Stimulated activated CD8-positive, alpha-beta memory T cell treated with anti-CD3 and anti-CD28 coated beads, Interleukin-7, amount 100 ng/mL, for 1 hour (primary cell): Measurements from ENCODE around the gene MRFAP1.
"Not testable (repeated sequence)": the region's sequence is repeated elsewhere in the genome, so short reads cannot be mapped to it uniquely, and the experiment has no call there.

ENCODE experiments used
- DNase-seq, 2 donors: peaks; one replicate each; pipeline ENCODE4 v3.0.0-alpha.2; 2020; ENCODE audit warnings: low read depth in 2 of 2

MRFAP1 gene

DNA sequence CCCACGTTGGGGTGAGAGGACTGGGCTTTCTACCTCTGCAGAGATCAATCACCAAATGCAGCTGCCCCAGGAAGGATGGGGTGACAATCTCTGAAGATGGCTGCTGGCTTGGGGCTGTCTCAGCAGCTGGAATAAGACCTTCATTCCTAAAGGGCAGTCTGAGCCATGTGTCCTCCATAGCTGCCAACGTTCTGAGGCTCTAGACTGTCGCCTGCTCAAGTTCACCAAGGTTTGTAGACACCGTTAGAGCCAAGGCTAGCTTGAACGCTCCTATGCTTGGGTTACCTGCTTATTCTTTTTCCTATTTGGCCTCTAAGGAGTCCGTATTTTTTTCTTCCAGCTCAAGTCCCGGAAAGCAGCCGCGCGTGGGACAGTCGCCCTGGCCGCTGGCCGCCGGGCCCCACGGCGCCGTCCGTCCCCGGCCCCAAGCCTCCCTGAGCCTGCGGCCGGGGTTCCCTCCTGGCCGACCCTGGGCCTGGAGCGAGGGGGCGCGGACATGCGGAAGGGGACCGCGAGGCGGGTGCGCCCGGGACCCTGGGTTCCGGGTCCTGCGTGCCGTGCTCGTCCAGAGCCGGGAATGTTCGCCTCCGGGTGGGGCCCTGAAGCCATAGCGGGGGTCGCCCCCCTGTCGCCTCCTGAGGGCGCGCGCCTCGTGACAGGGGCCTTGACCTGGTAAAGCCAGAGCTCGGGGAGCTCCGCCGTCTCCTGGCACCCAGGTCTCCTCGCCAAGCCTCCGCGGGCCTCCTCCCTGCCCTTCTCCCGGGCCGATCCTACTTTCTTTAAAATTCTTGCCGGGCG is 23.3 kb downstream of the MRFAP1 start:
- no peak for DNase-seq

DNA sequence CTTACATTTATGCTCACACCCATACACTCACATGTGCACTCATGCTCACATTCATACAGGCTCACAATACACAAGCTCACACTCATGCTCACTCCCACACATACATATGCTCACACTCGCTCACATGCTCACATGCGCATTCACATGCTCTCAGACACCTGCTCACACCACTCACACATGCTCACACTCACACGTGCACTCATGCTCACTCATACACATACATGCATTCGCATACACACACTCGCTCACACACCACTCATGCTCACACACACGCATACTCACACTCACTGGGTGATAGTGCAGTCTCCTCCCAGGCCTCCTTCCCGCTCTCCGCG is 24.8 kb downstream of the MRFAP1 start:
- no peak for DNase-seq

DNA sequence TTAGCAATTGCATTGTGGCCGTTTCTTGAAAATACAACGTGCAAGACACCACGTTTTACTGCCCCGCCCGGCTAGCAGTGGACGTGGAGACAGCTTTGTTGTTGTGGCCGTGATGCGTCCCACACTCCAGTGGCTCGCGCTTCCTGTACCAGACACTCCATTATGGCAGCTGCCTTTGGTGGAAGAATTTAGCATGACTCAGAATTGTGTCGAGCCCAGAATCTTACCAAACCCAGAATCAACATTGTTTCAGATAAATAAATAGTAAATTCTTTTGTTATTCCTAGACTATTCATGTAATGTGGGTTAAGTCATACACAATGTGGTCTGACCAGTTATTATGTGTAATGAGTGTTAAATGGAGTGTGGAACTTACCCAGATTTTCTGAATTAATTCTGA is 27.9 kb downstream of the MRFAP1 start:
- DNase-seq: no peak

DNA sequence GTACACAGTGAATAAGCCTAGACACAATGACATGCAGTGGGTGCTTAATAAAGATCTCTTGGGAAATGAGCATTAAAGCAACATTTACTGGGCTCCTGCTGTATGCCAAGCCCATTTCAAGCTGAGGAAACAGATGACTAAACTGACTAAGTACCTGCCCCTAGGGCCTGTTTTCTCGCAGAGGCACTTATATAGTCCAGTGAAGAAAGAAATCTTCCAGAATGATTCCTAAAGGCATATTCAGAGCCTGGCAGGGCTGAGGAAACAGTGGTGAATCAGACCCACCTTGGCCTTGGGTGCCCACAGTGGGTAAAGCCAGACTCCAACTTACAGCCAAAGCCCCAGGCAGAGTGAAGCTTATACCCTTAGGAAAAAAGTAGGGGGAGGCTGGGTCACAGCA is 31.2 kb downstream of the MRFAP1 start:
- DNase-seq: no peak

DNA sequence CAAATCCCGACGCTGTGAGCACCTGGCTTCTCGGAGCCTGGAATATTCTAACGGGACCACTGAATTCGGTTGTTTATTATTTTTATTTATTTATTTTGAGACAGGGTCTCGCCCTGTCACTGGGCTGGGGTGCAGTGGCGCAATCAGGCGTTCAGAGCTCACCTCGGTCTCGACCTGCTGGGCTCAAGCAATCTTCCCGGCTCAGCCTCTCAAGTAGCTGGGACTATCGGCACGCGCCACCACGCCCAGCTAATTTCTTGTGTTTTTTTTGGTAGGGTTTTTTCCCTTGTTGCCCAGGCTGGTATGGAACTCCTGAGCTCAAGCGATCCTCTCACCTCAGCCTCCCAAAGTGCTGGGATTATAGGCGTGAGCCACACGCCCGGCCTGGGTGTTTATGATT is 31.6 kb downstream of the MRFAP1 start:
- no peak for DNase-seq

DNA sequence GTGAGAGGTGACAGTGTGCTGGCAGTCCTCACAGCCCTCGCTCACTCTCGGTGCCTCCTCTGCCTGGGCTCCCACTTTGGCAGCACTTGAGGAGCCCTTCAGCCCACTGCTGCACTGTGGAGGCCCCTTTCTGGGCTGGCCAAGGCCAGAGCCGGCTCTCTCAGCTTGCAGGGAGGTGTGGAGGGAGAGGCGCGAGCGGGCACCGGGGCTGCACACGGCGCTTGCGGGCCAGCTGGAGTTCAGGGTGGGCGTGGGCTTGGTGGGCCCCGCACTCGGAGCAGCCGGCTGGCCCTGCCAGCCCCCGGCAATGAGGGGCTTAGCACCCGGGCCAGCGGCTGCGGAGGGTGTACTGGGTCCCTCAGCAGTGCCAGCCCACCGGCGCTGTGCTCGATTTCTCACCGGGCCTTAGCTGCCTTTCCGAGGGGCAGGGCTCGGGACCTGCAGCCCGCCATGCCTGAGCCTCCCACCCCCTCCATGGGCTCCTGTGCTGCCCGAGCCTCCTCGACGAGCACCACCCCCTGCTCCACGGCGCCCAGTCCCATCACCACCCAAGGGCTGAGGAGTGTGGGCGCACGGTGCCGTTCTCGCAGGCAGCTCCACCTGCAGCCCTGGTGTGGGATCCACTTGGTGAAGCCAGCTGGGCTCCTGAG is 32.2 kb downstream of the MRFAP1 start:
- DNase-seq: not testable (repeated sequence)

DNA sequence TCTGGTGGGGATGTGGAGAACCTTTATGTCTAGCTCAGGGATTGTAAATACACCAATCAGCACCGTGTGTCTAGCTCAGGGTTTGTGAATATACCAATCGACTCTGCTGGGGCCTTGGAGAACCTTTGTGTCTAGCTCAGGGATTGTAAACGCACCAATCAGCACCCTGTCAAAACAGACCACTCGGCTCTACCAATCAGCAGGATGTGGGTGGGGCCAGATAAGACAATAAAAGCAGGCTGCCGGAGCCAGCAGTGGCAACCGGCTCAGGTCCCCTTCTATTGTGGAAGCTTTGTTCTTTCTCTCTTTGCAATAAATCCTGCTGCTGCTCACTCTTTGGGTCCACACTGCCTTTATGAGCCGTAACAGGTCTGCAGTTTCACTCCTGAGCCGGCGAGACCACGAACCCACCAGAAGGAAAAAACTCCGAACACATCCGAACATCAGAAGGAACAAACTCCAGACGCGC is 32.7 kb downstream of the MRFAP1 start:
- not testable (repeated sequence) for DNase-seq

DNA sequence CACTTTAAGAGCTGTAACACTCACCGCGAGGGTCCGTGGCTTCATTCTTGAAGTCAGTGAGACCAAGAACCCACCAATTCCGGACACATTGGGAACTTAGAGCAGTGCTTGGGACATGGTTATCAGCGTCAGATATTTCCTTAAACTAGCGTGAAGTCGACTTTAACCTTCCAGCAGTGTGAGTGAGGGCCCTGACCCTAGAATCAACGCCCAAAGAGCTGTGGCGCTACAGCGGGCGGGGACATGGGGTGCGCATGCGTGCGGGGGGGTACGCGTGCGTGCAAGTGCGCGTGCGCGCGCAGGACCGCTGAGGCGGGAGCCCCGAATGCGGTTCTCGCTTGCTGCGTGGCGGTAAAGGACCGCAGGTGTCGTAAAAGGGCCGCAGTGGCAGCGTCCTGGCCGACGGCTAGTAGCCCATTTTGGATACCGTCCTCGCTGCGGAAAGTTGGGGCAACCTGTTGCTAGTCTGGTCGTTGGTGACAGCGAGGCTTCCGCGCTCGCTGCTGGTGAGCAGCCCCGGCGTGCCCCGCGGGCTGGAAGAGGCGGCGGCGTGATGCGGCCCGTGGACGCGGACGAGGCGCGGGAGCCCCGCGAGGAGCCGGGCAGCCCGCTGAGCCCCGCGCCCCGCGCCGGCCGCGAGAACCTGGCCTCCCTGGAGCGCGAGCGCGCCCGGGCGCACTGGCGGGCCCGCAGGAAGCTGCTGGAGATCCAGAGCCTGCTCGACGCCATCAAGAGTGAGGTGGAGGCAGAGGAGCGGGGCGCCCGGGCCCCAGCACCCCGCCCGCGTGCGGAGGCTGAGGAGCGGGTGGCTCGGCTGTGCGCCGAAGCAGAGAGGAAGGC is 33.4 kb downstream of the MRFAP1 start:
- DNase-seq: peak; percentile 86 to 89

DNA sequence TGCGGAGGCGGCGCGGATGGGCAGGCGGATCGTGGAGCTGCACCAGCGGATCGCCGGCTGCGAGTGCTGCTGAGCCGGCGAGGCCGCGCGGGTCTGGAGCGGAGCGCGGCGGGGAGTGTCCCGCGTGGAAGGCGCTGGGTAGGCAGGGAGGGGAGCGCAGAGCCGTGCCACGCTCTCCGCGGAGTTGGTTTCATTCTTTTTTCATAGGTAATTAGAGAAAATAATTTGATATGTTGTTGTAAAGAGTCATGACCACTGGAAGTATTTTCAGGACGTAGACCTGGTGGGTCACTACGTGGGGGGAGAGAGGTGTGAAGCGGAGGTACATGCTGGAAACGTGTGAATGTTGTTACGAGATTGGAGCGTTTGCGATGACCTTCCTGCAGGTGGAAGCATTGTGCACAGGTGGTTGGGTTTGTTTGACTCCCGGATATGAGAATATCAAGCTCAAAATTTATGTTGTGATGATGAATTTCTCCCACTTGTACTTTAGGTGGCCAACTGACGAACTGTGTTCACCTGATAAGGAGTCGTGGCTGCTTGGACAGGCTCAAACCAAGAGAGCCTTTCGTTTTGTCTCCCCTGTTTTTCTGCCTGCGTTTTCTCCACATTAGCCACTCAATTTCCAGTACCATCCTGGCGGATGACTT is 34.1 kb downstream of the MRFAP1 start:
- DNase-seq: no peak

DNA sequence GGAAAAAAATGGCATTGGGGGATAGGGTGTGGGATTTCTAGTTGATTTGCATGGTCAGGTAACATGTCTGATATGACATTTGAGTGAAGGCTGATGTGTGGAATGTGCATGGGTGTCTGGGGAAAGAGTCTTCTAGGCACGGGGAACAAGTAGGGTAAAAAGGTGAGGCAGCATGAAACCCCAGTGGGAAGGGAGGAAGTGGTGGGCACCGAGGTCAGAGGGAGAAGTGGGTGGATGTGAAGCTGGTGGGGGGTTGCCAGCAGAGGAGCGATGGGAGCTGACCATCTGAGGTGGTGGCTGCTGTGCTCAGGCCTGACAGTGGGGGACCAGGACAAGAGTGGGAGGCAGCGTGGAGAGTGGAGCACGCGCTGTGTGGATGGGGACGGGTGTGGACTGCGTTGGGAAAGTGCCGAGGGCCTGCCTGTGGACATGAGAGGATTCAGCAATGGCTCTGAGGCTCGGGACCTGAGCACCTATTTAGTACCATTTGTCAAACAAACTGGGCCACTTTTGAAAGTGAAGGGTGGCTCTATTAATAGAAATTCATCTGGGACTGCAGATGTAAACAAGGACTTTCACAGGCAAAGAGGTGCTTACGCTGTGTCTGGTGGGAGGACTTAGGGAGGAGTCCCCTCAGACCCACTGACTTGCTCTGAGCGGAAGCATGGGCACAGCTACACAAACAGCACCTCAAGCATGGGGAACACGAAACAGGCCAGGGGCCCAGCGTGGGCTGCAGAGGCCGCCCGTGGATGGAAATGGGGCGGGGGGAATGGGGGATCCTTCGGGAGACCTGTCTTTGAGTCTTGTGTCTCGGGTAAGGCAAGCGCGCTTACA is 36.5 kb downstream of the MRFAP1 start:
- no peak for DNase-seq

DNA sequence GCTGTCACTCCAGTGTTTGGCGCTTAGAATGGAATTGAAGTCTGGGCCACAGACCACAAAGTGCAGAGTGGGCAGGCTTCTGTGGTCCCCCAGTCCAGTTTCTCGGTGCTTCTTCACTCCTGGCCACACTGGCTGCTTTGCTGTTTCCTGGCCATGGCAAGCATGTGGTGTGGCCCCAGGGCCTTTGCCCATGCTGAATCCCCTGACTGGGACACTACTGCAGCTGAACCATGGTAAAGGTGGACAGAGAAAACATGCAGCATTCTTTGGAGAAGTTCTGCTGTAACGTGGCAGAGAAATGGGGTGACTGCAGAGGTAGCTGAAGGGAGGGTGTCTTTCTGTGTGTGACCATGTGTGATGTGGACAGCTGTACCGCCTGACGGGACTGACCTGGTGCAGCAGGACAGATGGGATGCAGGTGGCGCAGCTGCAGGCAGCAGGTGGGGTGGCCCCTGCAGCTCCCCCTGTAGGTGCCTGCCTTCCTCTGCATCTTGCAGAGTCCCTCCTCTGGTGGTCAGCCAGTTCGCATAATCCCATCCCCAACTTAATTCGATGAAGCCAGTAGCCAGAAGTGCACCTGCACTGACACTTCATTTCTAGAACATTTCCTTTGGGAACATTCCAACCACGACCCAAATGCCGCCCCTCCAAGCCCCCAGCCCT is 40.0 kb downstream of the MRFAP1 start:
- no peak for DNase-seq

DNA sequence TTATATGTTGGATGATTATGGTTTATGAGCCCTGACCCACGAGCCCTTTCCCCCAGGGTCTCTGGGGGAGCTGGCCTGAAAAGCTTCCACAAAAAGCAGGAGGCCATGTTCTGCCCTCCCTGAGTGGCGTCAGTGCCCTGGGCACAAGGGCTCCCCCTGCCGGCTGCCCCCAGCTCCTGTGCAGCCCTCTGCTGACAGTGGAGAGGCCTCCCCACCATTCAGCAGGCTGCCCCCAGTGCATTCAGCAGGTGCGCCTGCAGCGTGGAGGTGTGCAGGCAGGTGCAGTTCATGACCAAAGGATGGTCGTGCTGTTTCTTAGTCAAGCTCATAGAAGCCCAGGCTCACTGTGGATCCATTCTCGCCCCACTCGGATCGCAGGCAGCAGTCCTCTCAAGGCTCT is 40.7 kb downstream of the MRFAP1 start:
- no peak for DNase-seq

DNA sequence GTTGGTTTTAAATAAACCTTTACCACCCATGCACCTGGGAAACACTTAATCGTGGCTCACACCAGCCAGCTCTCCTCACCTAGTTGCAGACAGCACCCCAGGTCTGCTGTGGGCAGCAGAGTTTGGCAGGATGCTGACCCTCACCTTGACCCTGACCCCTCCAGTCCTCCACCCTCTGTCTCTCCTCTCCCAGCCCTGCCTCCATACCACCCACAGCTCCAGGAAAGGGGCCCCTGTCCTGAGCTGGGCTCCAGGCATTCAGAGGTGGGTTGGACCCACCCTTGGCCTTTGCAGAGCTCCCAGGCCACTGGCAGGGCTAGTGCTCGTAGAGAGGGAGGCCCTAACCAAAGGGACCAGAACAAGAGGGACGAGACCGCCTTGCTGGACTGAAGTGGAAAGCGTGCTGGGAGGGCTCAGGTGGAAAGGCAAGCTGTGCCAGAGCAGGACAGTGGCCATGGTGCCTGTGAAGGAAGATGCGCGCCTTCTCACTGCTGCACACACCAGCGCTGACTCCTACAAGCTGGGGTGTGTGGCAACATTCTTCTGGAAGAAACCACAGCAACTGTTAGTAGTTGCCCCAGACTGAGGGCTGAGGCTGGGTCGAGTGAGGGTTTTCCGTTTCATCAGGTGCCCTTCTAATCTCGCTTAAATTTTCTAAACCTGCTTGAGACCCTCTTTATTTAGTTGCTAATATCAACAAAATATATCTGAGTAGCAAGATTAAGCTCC is 42.5 kb downstream of the MRFAP1 start:
- DNase-seq: no peak

DNA sequence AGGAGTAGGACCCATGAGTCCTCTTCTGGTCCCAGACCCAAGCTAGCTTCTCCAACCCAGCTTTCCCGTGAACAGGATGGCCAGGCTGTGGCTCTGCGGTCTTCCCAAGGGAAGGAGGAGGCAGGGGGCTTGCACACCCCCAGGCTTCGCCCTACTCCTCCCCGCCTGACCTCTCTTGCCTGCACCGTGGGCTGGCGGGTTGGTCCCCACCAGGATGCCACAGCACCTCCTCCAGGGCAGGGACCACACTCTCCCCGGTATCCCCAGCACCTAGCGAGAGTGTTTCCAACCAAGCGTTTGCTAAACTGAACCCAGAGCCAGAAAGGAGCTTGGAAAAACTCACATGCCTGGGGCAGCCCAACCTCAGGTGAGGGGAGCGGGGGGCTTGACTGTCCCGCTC is 44.2 kb downstream of the MRFAP1 start:
- DNase-seq: no peak

DNA sequence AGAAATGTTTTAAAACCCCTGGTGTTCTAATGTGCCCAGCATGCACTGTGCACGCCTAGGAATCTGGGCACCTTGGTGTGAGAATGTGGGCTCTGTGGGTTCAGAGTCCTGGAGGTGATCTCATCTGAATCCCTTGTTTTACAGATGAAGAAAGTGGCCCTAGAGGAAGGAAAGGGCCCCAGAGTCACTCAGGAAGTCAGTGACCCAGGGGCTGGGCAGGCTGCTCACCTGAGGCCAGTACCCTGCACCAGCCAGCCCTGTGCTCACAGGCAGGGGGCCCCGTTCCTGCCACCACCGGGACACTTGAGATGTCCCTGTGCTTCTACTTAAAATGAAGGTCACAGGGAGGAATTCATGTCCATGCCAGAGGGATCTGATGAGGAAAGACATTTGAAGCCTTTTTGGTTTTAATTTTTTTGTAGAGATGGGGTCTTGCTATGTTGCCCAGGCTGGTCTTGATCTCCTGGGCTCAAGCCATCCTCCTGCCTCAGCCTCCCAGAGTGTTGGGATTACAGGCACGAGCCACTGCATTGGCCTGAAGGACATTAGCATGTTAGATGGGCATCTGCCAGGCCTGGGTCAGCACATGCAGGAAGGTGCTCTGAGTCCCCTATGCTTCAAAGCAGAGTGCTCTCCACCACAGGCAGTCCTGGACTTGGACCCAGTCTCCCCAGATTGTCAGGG is 45.8 kb downstream of the MRFAP1 start:
- no peak for DNase-seq

DNA sequence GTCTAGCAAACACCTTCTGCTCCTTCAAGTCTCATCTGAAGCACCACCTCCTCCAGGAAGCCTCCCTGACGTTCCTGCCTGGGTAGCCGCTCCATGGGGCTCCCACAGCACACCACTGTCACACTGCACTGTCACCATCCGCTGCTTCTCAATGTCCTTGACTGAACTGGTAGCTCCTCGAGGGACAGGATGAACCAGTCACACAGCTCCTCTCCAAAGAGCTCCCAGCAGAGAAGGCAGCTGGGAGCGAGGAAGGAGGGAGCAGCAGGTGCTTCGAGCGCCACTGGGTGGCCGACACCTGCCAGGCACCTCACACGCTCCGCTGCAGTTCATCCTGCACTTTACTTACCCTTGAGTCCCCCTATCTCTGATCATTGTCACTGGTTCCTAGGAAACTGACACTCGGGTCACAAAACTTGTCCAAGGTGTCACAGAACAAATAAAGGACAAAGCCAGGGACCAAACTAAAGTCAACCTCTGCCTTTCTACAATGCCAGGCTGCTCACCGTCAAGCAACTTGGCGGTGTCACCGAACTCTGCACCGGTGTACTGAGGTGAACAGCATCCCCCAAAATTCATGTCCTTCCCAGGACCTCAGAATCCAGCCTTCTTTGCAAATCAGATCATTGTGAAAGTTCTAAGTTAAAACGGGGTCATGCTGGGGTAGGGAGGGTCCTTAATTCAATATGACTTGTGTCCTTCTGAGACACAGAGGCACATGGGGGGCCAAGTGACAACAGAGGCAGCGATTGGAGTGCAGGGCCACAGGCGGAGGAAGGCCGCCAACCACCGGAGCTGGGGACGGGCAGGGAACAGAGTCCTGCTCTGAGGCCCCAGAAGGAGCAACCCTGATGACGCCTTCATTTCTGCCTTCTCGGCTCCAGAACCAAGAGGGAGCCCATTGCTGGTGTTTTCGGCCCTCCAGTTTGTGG is 47.7 kb downstream of the MRFAP1 start:
- no peak for DNase-seq

DNA sequence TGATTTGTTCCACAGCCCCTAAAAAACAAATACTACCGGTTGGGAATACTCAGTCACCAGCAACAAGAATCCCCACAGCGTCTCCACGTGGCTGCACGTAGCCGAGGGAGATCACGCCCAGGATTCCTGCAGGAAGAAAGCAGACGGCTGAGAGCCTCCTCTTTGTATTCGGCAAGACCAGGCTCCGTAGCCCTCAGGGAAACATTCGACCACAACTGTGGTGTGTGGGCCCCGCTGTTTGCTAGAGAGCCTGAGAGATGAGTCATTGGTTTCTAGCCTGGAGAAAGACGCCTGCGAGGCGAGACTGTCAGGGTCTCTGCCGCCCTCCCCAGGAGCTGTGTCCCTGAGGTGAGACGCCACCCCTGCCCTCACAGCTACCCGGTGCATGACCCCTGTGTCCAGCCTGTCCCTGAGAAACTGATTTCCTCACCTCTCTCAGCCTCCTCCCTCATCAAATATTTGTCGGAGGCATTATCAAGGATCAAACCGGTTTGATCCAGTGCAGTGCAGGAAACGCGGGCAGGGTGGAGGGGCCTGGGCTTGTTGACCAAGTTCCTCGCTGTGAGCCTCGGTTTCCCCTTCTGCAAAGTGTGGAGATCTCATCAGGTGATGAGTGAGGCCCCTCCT is 48.5 kb downstream of the MRFAP1 start:
- peak; percentile 53 to 57 for DNase-seq

DNA sequence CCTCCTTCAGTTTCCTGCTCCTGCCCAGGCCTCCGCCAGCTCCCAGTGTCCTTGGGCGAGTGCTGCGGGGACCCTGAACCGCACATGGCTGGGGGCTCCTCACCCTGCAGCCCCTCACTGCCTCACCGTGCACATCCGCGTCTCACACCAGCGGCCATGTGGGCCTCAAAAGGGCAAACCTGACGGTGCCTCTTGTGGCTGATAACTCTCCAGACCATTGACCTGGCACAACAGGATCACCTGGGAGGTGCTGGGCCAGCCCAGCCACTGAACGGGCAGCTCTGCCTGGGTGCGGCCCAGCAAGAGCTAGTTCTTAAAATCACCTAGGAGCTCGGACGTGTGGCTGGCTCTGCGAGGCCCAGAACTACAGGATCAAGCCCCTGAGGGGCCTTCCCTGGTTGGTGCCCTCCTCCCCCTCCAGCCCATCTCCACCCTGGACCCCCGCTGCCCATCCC is 49.0 kb downstream of the MRFAP1 start:
- DNase-seq: no peak
